Measurements from ENCODE around the gene SFI1.

- TF ChIP-seq, protein P1, sequence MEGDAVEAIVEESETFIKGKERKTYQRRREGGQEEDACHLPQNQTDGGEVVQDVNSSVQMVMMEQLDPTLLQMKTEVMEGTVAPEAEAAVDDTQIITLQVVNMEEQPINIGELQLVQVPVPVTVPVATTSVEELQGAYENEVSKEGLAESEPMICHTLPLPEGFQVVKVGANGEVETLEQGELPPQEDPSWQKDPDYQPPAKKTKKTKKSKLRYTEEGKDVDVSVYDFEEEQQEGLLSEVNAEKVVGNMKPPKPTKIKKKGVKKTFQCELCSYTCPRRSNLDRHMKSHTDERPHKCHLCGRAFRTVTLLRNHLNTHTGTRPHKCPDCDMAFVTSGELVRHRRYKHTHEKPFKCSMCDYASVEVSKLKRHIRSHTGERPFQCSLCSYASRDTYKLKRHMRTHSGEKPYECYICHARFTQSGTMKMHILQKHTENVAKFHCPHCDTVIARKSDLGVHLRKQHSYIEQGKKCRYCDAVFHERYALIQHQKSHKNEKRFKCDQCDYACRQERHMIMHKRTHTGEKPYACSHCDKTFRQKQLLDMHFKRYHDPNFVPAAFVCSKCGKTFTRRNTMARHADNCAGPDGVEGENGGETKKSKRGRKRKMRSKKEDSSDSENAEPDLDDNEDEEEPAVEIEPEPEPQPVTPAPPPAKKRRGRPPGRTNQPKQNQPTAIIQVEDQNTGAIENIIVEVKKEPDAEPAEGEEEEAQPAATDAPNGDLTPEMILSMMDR (conservative IDR thresholded peaks at IDR 0.05; ENCODE audit: low read depth, low read length), result no peak
- no peak for TF ChIP-seq EZH2 (IDR thresholded peaks at IDR 0.05; ENCODE audit: borderline replicate concordance, low read depth, low read length, poor library complexity, severe bottlenecking)
Observed at GRCh38 chr22:31567702-31568101, 71.4 kb downstream of the SFI1 start.
